AG20443 (cell line): ENCODE results near the gene PCCA.

Experiments used
- DNase-seq: peaks from one replicate; pipeline ENCODE4 v3.0.0; 2012; ENCODE audit warnings: low spot score, mixed read lengths

Gene PCCA

DNA sequence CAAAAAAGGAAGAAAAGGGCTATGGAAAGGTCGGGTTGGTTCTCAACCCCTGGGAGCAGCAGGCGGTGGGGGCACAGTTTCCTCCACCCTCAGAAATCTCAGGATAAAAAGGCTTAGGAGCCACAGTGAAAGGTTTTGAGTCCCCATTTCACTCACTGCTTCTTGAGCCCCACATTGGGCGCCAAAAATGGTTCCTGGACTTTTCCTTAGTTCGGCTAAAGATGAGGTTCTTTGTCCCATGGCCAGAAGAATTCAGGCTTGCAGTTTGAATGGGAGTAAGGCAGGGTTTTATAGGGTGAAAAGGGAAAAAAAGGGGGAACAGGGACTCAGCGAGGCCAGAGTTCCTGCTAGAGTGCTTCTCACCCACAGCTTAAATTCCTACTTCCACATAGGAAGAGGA, 320.2 kb downstream of the PCCA start:
- DNase-seq: no peak

DNA sequence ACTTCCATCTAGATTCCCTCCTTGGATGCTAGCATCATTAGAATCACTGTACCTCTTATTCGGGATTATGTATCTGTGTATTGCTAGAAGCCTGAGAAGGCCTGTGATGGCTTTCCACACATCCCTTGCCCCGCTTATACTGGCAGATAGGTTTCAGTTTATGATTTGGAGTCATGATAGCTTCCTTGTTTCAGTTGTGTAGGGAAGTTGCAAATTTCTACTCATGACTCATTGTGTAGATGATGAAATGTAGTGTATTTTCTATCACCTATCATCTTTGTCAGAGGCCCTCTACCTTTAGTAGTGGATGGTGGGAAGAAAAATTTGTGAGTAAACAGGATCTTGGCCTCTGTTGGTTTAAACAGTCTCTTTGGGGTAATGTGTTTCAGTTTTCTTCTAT, 334.5 kb downstream of the PCCA start:
- DNase-seq: no peak

DNA sequence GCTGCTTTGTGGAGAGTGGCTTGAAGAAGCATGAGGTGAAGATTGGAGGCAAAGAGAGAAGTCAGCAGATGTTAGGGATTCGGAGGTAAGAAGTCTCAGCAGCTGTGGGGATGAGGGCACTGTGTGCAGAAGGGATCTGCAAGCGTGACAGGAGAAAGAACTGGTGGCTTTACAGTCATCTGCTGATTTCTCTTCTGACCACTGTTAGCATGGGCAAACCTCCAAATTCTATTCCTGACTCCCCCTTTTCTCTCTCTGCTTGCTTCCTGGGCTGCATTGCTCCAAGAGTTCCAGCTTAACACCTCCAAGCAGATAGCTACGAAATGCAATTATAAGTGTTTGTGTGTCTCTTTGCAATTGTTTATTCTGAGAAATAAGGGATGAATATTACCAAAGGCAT, 340.1 kb downstream of the PCCA start:
- DNase-seq: no peak

DNA sequence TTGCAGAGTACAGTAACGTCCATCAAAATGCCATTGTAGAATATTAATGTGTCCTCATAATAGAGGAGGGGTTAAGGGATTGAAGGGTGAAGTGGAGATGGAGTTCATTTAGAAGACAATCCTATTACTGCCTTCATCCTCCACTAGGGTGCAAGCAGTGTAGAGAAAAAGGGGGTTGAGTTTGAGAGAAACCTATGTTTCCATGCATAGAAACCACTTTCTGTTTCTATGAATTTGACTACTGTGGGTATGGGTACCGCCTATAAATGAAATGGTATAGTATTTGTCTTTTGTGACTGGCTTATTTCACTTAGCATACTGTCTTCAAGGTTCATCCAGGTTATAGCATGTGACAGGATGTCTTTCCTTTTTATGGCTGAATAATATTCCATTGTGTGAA, 343.7 kb downstream of the PCCA start:
- DNase-seq: no peak

DNA sequence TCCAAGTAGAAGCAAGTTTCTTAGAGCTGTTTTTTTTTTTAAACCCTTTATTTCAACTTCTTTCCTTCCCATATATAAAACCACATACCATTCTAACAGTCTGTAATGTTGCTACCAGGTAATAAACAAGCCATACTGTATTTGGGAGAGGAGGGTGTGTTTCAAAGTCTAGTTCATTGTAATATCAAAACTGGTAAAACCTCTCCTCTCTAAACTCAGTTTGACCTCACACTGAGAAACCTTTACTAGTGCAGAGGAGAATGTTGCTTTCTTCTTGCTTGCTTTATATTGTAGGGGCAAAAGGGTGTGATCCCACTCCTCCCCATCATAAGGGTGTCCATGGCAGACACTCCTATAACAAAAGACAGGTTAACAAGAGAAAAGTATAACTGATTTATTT, 344.6 kb downstream of the PCCA start:
- no peak for DNase-seq

DNA sequence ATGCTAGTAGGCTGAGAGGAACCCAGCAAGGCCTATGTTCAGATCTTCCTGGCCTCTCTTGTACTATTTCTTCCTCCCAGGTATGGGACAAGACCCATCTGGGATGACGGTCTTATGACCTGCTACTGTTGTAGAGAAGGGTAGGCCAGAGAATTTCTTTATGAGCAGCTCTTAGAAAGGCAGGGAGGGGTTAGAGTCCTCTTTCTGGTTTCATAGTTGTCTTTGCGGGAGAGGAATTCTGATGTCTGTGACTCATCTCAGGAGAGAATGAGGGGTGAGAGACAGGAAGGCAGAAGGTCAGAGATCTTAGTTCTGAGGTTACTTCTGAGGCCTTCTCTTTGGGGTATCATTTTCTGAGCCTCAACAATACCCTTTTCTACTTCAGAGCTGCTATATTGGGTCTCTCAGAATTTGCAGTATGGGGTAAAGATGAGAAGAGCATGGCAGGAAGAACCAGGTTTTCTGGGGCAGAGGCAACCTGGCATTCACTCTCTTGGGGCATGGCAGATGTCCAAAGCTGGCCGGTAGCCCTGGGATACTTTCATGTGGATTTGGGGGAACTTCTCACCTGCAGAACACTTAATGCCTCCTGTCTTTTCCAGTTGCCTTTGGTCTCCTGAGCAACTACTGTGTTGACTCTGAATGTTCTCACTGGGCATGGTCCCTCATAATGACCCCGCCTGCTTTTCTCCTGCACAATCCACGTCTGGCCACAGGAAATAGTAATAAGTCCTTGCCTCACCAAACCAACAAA, 345.3 kb downstream of the PCCA start:
- DNase-seq: no peak

DNA sequence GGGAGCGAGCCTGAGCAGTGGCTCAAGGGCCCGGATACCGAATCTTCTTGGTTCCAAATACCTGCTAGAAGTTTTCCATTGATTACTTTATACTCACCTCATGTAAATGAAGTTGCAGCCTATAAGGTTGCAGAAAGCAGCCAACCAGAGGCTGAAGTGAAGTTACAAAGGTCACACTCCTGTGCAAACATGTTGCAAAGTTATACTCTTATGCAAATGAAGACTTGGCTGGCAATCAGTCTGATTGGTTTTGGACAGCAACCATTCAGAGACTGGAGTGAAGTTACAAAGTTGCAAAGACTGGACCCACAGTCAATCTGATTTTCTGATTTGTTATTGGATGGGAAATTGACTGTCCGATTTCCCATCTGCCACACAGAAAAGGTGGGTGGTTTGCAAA, 347.2 kb downstream of the PCCA start:
- no peak for DNase-seq

DNA sequence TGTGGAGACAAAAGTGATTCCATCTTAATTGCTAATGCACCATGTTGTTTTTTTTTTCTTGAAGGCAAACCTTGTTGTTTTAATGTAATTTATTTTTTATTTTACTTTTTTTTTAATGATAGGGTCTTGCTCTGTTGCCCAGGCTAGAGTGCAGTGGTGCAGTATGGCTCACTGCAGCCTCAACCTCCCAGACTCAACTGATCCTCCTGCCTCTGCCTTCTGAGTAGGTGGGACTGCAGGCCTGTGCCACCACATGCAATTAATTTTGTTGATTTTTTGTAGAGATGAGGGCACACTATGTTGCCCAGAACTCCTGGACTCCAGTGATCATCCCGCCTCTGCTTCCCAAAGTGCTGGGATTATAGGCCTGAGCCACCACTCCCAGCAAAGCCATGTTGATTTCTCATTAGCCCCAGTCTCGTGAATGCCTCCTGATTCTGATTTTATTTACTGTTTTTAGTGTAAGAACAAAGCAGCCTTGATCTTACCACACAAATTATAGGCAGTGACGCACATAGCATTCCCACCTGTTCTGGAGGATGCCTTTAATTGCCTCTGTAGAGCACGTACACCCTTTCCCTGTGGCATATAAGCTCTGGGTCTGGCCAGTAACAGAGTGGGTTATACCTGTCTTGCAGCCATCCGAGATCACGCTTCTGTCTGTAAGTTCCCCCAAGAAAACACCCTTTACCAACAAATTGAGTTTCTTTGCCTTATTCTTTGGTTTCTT, 349.3 kb downstream of the PCCA start:
- DNase-seq: no peak

DNA sequence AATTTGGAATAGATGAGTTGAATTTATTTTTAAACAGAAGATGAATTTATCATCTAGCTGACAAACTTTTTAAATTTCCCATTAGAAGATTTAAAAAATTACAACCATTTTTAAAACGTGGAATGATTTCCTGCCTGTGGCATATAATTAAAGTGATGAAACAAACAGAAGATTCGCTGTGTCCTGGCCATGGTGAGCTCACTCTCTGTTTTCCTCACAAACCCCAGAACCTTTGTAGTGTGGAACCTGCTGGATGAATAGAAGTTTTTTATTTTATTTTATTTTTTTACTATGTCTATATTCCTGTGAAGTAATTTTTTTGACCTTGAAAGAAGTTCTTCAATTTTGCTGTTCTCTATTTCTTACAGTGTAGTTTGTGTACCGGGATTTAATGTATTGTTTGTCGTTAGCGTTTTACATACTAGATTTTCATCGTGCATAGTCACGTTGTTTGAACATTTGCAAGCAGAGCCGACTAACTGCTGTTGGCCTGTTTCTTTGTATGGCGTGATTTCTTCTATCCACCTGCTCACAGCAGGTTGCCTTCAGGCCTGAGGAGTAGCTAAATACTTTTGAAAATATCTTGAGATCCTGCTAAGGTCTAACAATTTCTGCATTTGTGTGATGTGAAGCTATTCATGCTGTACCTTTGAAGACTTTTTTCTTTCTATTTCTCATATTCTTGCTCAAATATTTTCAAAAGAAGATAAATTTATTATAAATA, 350.5 kb downstream of the PCCA start:
- DNase-seq: no peak

DNA sequence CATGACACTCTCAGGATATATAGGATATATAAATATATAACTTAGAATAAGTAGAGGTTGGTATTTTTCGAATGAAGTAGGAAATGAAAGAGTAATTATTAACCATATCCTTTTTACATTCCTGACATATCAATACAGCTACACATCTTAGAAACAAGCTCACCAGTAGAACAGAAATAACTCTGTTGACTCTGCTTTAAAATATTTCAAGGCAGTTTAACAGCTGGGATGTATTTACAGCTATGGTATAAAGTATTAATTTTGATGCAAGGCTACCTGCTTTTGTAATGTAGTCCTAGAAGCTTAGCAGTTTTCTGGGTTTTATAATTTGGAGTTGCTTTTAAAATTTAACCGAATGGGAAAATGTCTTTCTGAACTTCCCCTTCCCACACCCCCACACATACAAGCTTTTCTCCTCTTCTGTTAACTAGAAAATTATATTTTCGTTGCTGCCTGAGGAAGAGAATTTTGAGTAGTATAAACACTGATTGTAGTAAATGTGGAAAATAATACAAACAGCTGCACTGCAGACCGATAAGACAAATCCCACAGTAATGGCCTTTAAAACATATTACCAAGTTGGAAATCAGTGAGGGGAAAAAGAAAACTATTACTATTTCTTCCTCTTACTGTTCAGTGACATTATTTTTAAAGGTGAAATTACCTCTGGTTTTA, 352.0 kb downstream of the PCCA start:
- DNase-seq: peak; percentile 33

DNA sequence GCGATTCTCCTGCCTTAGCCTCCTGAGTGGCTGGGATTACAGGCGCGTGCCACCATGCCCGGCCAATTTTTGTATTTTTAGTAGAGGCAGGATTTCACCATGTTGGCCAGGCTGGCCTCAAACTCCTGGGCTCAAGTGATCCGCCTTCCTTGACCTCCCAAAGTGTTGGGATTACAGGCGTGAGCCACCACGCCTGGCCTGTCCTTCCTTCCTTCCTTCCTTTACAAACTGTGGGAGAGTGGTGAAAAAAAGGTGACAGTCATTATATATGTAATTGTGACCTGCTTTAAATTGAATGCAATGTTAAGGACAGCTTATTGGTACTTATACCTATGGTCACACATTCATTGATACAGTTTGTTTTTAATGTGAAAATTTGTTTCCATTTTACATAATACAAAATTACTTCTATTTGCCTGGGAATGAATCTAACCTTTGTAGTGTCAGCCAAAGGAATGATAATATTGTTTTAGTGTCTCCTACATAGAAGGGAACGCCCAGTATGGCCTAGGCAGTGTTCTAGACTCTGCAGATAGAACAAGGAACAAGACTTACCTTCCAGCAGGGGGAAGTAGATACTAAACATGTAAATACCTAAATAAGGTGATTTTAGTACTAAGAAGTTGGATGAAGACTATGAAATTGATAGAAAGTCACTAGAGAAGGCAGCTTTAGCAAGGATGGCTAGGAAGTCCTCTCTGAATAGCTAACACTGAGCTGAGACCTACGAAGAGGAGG, 353.4 kb downstream of the PCCA start:
- DNase-seq: no peak

DNA sequence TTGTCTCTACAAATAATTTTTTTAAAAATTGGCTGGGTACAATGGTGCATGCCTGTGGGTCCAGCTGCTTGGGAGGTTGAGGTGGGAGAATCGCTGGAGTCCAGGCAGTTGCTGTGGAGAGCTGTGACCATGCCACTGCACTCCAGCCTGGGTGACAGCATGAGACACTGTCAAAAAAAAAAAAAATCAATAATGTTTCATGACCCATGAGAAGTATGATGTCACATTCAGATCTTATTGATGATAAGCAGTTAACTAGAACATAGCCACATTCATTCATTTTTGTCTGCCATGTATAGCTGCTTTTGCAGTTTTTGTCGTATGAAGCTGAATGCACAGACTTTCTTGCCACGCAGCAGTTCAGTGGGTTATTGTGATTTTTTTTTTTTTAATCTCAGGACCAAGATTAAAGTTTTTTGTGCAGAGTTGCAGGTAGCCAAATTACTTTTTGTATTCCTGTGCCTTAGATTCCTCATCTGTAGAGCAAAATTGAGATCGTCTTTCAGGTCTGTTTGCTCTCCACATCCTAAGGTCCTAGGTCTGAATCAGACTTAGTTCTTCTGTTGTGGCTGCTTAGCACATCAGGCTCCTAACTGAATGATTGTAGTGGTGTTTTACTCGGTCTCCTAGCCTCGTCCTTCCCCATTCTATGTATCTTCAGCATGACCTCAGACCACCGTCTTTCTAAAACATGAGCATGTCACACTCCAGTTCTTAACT, 354.5 kb downstream of the PCCA start:
- no peak for DNase-seq

DNA sequence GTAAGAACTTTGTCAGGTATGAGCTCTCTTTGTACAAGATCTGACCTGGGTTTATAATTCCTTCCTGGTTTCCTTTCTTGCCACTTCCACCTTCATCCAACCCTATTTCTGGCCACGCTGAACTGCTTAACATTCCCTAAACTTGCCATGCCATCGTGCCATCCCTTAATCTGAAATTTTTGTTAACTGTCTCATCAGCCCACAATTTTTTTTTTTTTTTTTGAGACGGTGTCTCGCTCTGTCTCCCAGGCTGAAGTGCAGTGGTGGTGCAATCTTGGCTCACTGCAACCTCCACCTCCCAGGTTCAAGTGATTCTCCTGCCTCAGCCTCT, 355.1 kb downstream of the PCCA start:
- DNase-seq: no peak

DNA sequence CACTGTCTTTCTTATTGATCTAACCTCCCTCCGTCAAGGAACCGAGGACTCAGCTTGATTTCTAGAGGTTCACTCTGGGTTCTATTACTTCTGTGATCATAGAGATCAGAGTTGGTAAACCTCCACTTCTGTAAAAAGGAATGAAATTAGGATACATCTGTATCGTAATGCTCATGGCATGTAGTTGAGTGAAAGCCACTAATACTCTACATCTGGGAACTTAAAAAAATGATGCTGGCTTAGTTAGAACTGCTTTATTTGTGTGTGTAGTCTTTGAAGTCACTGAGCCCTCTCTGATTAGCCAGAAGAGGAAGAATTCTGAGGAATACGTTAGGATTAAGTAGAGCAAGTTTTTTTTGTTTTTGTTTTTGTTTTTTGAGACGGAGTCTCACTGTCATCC, 358.9 kb downstream of the PCCA start:
- peak; percentile 20 for DNase-seq

DNA sequence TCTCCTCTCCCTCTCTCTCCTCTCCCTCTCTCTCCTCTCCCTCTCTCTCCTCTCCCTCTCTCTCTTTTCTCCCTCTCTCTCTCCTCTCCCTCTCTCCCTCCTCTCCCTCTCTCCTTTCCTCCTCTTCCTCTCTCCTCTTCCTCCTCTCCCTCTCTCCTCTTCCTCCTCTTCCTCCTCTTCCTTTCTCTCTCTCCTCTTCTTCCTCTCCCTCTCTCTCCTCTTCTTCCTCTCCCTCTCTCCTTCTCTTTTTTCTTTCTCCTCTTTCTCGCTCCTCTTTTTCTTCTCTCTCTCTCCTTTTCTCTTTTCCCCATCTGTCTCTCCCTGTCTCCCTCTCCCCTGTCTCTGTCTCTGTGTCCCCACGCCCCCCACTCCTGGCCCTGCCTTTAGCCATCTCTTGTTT, 363.0 kb downstream of the PCCA start:
- no peak for DNase-seq

DNA sequence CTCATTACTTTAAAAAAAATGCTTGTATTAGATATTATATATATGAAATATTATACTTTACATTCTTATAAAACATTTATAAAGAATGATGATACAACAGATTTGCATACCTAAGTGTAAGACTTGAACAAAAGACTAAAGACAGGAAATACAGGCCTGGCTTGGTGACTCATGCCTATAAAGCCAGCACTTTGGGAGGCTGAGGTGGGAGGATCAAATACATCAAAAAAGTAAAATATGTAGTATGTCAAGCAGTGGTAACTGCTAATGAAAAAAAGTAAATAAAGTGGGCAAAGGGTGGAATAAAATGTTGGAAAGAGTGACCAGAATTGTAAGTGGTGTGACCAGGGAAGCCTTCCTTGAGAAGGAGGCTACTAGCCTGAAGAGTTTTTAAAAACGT, 366.0 kb downstream of the PCCA start:
- DNase-seq: no peak

DNA sequence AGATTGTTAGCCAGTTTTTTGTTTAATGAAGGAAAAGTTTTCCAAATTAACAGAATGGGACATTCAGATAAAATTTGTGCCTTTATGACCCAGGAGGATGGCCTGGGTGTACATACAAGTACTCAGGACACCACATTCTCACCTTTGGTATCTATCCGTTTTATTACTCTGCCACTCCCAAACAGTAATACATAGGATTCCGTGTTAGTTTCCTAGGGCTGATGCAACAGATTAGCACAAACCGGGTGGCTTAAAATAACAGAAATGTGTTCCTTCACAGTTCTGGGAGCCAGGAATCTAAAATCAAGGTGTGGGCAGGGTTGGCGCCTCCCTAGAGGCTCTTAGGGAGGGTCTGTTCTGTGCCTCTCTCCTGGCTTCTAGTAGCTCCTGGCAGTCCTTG, 369.8 kb downstream of the PCCA start:
- no peak for DNase-seq

DNA sequence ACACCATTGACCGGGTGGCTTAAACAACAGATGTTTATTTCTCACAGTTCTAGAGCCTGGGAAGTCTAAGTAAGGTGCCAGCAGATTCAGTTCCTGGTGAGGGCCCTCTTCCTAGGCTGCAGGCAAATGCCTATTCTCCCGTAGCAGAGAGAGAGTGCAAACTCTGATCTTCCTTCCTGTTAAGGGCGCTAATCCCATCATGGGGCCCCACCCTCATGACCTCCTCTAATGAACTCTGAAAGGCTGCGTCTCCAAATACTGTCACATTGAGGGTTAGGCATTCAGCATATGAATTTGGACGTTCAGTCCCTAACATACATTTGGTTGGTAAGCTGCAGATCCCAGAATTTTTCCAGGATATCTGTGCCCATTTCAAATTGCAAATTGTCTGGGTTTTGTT, 370.9 kb downstream of the PCCA start:
- DNase-seq: no peak

DNA sequence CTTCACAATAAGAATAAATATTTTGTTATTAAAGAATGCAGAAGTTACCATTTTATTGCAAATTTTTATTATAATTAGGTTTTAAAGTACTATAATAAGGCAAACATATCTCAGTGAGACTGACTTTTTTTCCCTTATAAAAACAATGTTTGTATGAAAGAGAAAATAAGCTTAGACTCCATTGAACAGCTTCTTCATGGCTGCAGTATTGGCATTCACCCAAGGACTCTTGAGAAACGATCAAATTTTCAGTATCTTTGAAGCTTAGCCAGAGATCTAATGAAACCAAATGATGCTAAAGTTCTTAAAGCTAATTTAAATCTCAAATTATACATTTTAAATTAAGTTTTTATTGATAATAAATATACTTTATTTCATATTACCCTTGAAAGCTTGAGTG, 371.4 kb downstream of the PCCA start:
- no peak for DNase-seq

DNA sequence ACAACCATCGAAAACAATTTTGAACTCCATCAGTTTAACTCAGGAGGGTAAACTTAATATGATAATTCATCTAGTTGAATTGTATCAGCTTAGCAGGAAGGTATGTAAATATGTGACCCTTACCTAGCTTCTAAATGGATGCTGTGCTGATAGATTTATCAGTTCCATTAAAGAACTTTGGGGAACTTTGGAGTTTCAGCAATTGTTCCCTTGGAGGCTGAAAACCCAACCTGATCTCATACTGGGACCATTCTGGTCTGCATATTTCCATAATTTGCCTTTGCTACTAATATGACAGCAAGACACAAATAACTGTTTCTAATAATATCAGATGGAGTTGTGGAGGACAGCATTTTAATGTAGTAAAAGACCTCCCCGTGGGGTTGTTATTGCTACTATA, 371.9 kb downstream of the PCCA start:
- no peak for DNase-seq

DNA sequence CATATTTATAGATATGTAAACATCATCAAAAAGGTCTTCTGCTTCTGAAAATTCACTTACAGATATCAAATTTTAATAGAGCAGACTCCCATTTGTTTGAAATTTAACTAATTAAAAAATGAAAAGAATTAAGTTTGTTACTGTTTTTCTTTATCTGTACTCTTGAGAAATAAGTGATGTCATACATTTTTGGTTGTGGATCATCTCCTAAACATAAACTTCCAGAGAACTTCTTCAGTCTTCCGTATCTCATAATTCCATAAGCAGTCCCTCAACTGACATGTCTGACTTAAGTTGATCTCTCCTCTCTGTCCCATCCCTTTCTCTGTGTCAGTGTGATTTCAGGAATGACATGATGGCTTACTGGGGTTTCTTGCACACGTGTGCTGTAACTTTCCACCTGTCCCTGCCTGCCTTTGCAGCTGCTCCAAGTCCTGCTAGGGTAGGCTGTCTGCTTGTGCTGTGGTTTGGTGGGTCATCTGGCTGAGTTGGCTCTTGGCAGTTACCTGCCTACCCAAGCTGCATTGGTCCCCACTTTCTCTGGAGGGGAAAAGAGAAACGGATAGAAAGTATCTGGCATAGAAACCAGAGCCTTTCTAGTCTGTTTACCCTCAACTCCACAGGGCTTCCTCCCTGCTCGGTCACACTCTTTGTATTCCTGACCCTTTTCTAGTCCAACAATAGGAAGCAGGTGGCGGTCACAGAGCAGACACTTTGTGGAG, 372.6 kb downstream of the PCCA start:
- no peak for DNase-seq
